ENCODE measurements around the gene RAB3IL1.

GRCh38 chr11:61918938-61919704, 1.8 kb upstream of the RAB3IL1 start:
- no peak for TF ChIP-seq CTCF (IDR thresholded peaks at IDR 0.05)
- no peak for TF ChIP-seq POLR2A (IDR thresholded peaks at IDR 0.05)
- TF ChIP-seq EP300 (IDR thresholded peaks at IDR 0.05), result no peak

Measured in stomach (tissue), 4 donors.